Natural killer cell (primary cell): Measurements from ENCODE around the gene ZNF484. TPM values are rescaled to one million over a fixed set of nuclear protein-coding genes. Genes with fewer than 3 reads are reported as not detected.
A peak's percentile ranks its signal among the peaks of the same experiment; 100 is the strongest.

Experiments
- ATAC-seq, 3 donors: fragments of 150-1000 bp in 2 of 3; fragments of 200-7000 bp in 1 of 3; cut with Tn5 transposase; 1 replicate in 1 of 3; 2 replicates in 2 of 3; pipeline ENCODE4 v1.10.0; 2021; ENCODE audit warnings: mild to moderate bottlenecking in 2 of 3, moderate library complexity in 2 of 3
- DNase-seq, 2 donors: peaks; one replicate each; pipeline versions ENCODE4 v3.0.0 to v3.0.0-alpha.2; 2013 to 2021; ENCODE audit warnings: mixed read lengths in 1 of 2
- H3K27ac ChIP-seq: one replicate; pipeline ENCODE4 v1.5.1; 2013; ENCODE audit warnings: mild to moderate bottlenecking, low read length
- H3K27me3 ChIP-seq: one replicate; pipeline ENCODE4 v1.6.1; 2013; ENCODE audit warnings: low read length; ENCODE audit not compliant: control insufficient read depth, insufficient read depth
- H3K36me3 ChIP-seq: one replicate; pipeline ENCODE4 v1.6.1; 2013; ENCODE audit warnings: low read length; ENCODE audit not compliant: control insufficient read depth, insufficient read depth
- H3K4me1 ChIP-seq: one replicate; pipeline ENCODE4 v1.6.1; 2013; ENCODE audit warnings: low read length; ENCODE audit not compliant: control insufficient read depth, insufficient read depth
- H3K4me3 ChIP-seq: one replicate; pipeline ENCODE4 v1.5.1; 2013; ENCODE audit warnings: low read length
- H3K9me3 ChIP-seq: one replicate; pipeline ENCODE4 v1.6.1; 2013; ENCODE audit warnings: low read length; ENCODE audit not compliant: control insufficient read depth, insufficient read depth
- H3K27ac Mint-ChIP-seq, 2 donors: one replicate each; pipeline ENCODE4 v1.8.0; 2022; ENCODE audit warnings: mild to moderate bottlenecking in 2 of 2, mixed read lengths in 2 of 2, moderate library complexity in 1 of 2
- H3K27me3 Mint-ChIP-seq, 2 donors: one replicate each; pipeline ENCODE4 v1.8.0; 2022; ENCODE audit warnings: low read depth in 2 of 2, mixed read lengths in 2 of 2
- H3K36me3 Mint-ChIP-seq: one replicate; pipeline ENCODE4 v1.8.0; 2022; ENCODE audit warnings: mixed read lengths
- H3K4me1 Mint-ChIP-seq, 2 donors: one replicate each; pipeline ENCODE4 v1.8.0; 2022; ENCODE audit warnings: mixed read lengths in 2 of 2
- H3K4me3 Mint-ChIP-seq: one replicate; pipeline ENCODE4 v1.8.0; 2022; ENCODE audit warnings: mild to moderate bottlenecking, moderate library complexity, mixed read lengths
- H3K9me3 Mint-ChIP-seq, 2 donors: one replicate each; pipeline ENCODE4 v1.8.0; 2022; ENCODE audit warnings: mixed read lengths in 2 of 2
- CTCF ChIP-seq: fragments of 200-600 bp; IDR thresholded peaks from one replicate; pipeline ENCODE4 v1.8.0; 2022; ENCODE audit warnings: antibody characterized with exemption
- WGBS: methylation state at CpG from one replicate; pipeline ENCODE4 v1.1.7; 2013; ENCODE audit warnings: missing lambda C conversion rate; ENCODE audit not compliant: insufficient coverage; 5-methylcytosine and 5-hydroxymethylcytosine counted together
- intact Hi-C: fragments of 100-400 bp; cut with micrococcal nuclease; formaldehyde crosslinking; loops from one replicate; pipeline ENCODE4 v1.14.2; 2022
- total RNA-seq, 4 donors: library from RNA; stranded (reverse); fragments of 120-200 nt in 1 of 4; gene quantifications; one replicate each; pipeline versions ENCODE4 v1.2.3 to v1.2.4, GENCODE V29; 2013 to 2022

The ZNF484 gene
- total RNA-seq, 3 donors from 2014 or later (not counting 1 experiment from before 2014, with no cell fraction given), result 14.1 to 19.5 (median 16.2) TPM

GRCh38 chr9:92860867-92861266, 17.0 kb downstream of the ZNF484 start:
- H3K27ac Mint-ChIP-seq, result peak overlapping the region; percentile 20 to 59
- intact Hi-C loops, result no loop called here
- 100% methylated on average over 1 of the region's 1 CpG for WGBS

GRCh38 chr9:92857236-92857635, 20.6 kb downstream of the ZNF484 start:
- Mint-ChIP-seq H3K27ac (no peak overlapping the region), H3K4me1 (peaks cover 15 to 23% of the 10 kb centered on the region in 2 donors), H3K36me3 (peaks cover 36% of the 10 kb centered on the region), H3K27me3 (no peaks in the 10 kb centered on the region), H3K9me3 (no peaks in the 10 kb centered on the region), H3K4me3 (no peak overlapping the region)
- H3K4me3 ChIP-seq, result no peak overlapping the region
- no peak for TF ChIP-seq CTCF
- H3K27me3 ChIP-seq, result no peaks in the 10 kb centered on the region
- peaks cover 61% of the 10 kb centered on the region for H3K36me3 ChIP-seq
- H3K4me1 ChIP-seq, result no peaks in the 10 kb centered on the region
- no peaks in the 10 kb centered on the region for H3K9me3 ChIP-seq
- DNase-seq (no peak), ATAC-seq (no peak)
- intact Hi-C loops, result no loop called here
- no peak overlapping the region for H3K27ac ChIP-seq

More at GRCh38 chr9:92860867-92861266, 17.0 kb downstream of the ZNF484 start:
- Mint-ChIP-seq H3K9me3 (no peaks in the 10 kb centered on the region), H3K4me1 (peaks cover 35 to 42% of the 10 kb centered on the region in 2 donors), H3K27me3 (no peaks in the 10 kb centered on the region), H3K36me3 (peaks cover 10% of the 10 kb centered on the region), H3K4me3 (no peak overlapping the region)
- no peak overlapping the region for H3K4me3 ChIP-seq
- no peak for ATAC-seq
- no peaks in the 10 kb centered on the region for H3K9me3 ChIP-seq
- peaks cover 3% of the 10 kb centered on the region for H3K4me1 ChIP-seq
- TF ChIP-seq CTCF, result no peak
- no peak for DNase-seq
- H3K36me3 ChIP-seq, result peaks cover 33% of the 10 kb centered on the region
- H3K27me3 ChIP-seq, result no peaks in the 10 kb centered on the region
- no peak overlapping the region for H3K27ac ChIP-seq

GRCh38 chr9:92853716-92854115, 24.1 kb downstream of the ZNF484 start:
- Mint-ChIP-seq H3K36me3 (peaks cover 46% of the 10 kb centered on the region), H3K4me3 (no peak overlapping the region)
- WGBS, result 93% methylated on average over 2 of the region's 2 CpGs

More at GRCh38 chr9:92853716-92854115, 24.1 kb downstream of the ZNF484 start:
- Histone ChIP-seq H3K4me3 (no peak overlapping the region), H3K36me3 (peaks cover 61% of the 10 kb centered on the region), H3K27me3 (no peaks in the 10 kb centered on the region), H3K4me1 (no peaks in the 10 kb centered on the region), H3K27ac (no peak overlapping the region), H3K9me3 (peaks cover 8% of the 10 kb centered on the region)
- Mint-ChIP-seq H3K27ac (no peak overlapping the region), H3K9me3 (no peaks in the 10 kb centered on the region), H3K27me3 (no peaks in the 10 kb centered on the region), H3K4me1 (no peaks in the 10 kb centered on the region)
- no peak for TF ChIP-seq CTCF
- no peak for ATAC-seq
- intact Hi-C loops, result no loop called here
- no peak for DNase-seq
